PC-3 (cell line): ENCODE measurements around the gene MCHR1. TPM values are rescaled to one million over a fixed set of nuclear protein-coding genes. Genes with fewer than 3 reads are reported as not detected.

Source experiments
- ATAC-seq: fragments of 200-7000 bp; cut with Tn5 transposase; 2 replicates; pipeline ENCODE4 v1.9.1; 2020; ENCODE audit warnings: mild to moderate bottlenecking, moderate library complexity
- BruUV-seq: library from RNA; stranded (reverse); fragments of 400-500 nt; replicated peaks from 2 replicates; lab custom pipeline; 2021; lab: Mats Ljungman, UMichigan
- CTCF ChIA-PET: fragments of 300-600 bp; sonication (Branson Sonifier 250); formaldehyde crosslinking; loops from one replicate; lab custom pipeline; 2022; ENCODE audit warnings: antibody characterized with exemption; lab: Charles Lee
- POLR2A ChIA-PET: fragments of 300-600 bp; sonication (Branson Sonifier 250); formaldehyde crosslinking; loops from one replicate; lab custom pipeline; 2022; ENCODE audit warnings: antibody characterized with exemption; ENCODE audit not compliant: unreplicated experiment; lab: Charles Lee
- DNase-seq: peaks from one replicate; pipeline ENCODE4 v3.0.0-alpha.2; 2015
- H2AFZ ChIP-seq: fragments of 300-600 bp; sonication (generic); 2 replicates; pipeline ENCODE4 v1.6.0; 2016; ENCODE audit warnings: antibody characterized with exemption, low read length
- H3F3A ChIP-seq: fragments of 300-600 bp; sonication (generic); one replicate; pipeline ENCODE4 v1.6.0; 2017; ENCODE audit warnings: antibody characterized with exemption, low read length, control low read depth, mild to moderate bottlenecking; ENCODE audit not compliant: unreplicated experiment
- H3K27ac ChIP-seq: fragments of 300-600 bp; sonication (generic); 2 replicates; pipeline ENCODE4 v1.5.1; 2016; ENCODE audit warnings: mild to moderate bottlenecking, low read length
- H3K27me3 ChIP-seq: fragments of 300-600 bp; sonication (generic); 2 replicates; pipeline ENCODE4 v1.6.1; 2016; ENCODE audit warnings: low read length, mixed read lengths
- H3K36me3 ChIP-seq: fragments of 300-600 bp; sonication (generic); 2 replicates; pipeline ENCODE4 v1.6.1; 2016; ENCODE audit warnings: low read depth, mixed run types, low read length, mixed read lengths
- H3K4me1 ChIP-seq: fragments of 300-600 bp; sonication (generic); 2 replicates; pipeline ENCODE4 v1.5.1; 2016; ENCODE audit warnings: low read length; ENCODE audit not compliant: insufficient read depth
- H3K4me2 ChIP-seq: fragments of 300-600 bp; sonication (generic); 2 replicates; pipeline ENCODE4 v1.6.0; 2016; ENCODE audit warnings: low read length
- H3K4me3 ChIP-seq: fragments of 300-600 bp; sonication (generic); 2 replicates; pipeline ENCODE4 v1.5.1; 2016; ENCODE audit warnings: mild to moderate bottlenecking, low read length, mixed read lengths
- H3K79me2 ChIP-seq: fragments of 300-600 bp; sonication (generic); 2 replicates; pipeline ENCODE4 v1.6.1; 2017; ENCODE audit warnings: low read length, mixed read lengths
- H3K9ac ChIP-seq: fragments of 300-600 bp; sonication (generic); 2 replicates; pipeline ENCODE4 v1.6.0; 2016; ENCODE audit warnings: mild to moderate bottlenecking, low read length
- H3K9me2 ChIP-seq: fragments of 300-600 bp; sonication (generic); replicated peaks from 2 replicates; pipeline ENCODE4 v1.6.1; 2016; ENCODE audit warnings: mixed run types, low read length, mixed read lengths
- H3K9me3 ChIP-seq: fragments of 300-600 bp; sonication (generic); 2 replicates; pipeline ENCODE4 v1.6.1; 2016; ENCODE audit warnings: low read length, mixed read lengths
- H4K20me1 ChIP-seq: fragments of 300-600 bp; sonication (generic); 2 replicates; pipeline ENCODE4 v1.6.1; 2016; ENCODE audit warnings: low read length, mixed read lengths
- EZH2 ChIP-seq: fragments of 300-600 bp; sonication (generic); IDR thresholded peaks from one replicate; pipeline ENCODE4 v1.6.1; 2017; ENCODE audit warnings: antibody characterized with exemption, mild to moderate bottlenecking, low read length; ENCODE audit not compliant: unreplicated experiment
- EZH2phosphoT487 ChIP-seq: fragments of 300-600 bp; sonication (generic); IDR thresholded peaks from 2 replicates; pipeline ENCODE4 v1.6.1; 2018; ENCODE audit warnings: mild to moderate bottlenecking, antibody characterized with exemption, low read length, borderline replicate concordance
- intact Hi-C: fragments of 100-400 bp; cut with micrococcal nuclease; formaldehyde crosslinking; loops from 2 replicates; pipeline ENCODE4 v1.9.0; 2023
- total RNA-seq: library from RNA; depleted of rRNA; stranded (reverse); fragments of >200 nt; gene quantifications from 2 replicates; pipeline ENCODE4 v1.2.3, GENCODE V29; 2014
- TF ChIP-seq, protein P1 (sequence below): fragments of 300-600 bp; sonication (generic); conservative IDR thresholded peaks from 2 replicates; pipeline ENCODE4 v1.5.1; 2017; ENCODE audit warnings: antibody characterized with exemption, low read depth, mild to moderate bottlenecking, low read length

MCHR1 gene
- total RNA-seq, 1 experiment from 2014 or later = not detected

DNA sequence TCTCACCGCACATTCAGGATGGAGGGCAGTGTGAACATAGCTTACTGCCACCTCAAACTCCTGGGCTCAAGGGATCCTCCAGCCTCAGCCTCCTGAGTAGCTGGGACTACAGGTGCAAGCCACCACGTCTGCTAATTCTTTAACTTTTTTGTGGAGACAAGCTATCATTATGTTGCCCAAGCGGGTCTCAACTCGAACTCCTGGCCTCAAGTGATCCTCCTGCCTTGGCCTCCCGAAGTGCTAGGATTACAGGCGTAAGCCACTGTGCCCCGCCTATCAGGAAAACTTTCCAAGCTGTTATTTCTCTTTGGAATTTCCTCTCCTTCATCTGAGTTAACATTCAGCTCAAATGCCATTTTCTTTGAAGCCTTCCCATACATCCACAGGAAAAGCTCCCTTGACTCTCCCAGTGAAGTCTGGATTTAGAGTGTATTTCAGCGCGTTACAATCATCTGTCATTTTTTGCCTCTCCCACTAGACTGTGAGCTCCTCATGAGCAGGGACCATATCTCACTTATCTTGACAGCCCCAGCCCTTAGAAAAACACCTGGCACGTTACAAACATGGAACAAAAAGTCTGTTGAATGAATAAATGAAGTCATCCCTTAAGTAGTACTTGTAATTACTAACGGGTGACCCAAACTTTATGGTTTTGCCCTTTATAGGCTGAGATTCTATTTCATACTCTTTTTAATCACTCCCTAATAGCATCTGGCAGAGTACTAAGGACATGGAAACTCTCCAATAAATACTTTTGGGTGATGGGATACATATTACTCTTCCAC is 45.0 kb upstream of the MCHR1 start:
- no peak for DNase-seq
- Histone ChIP-seq H3K4me3 (peak overlapping the region; percentile 74), H3K9me2 (no peaks in the 10 kb centered on the region), H3K4me2 (peak overlapping the region; percentile 76), H3K27ac (no peak overlapping the region), H3K36me3 (no peaks in the 10 kb centered on the region), H3F3A (no peaks in the 10 kb centered on the region), H3K9me3 (no peaks in the 10 kb centered on the region), H2AFZ (no peak overlapping the region), H3K79me2 (peaks cover 72% of the 10 kb centered on the region), H4K20me1 (peaks cover 26% of the 10 kb centered on the region), H3K4me1 (peaks cover 20% of the 10 kb centered on the region), H3K9ac (no peak overlapping the region), H3K27me3 (no peaks in the 10 kb centered on the region)
- no TSS peak for BruUV-seq
- ChIA-PET CTCF (no interaction called here), POLR2A (interaction anchor here (0.6 kb wide), 2 partner anchors 10 to 222 kb away, joined by 3 read pairs; partner anchors contain the start of genes ST13 and XPNPEP3)
- intact Hi-C loops = no loop called here
- no peak for TF ChIP-seq EZH2
- TF ChIP-seq, protein P1, sequence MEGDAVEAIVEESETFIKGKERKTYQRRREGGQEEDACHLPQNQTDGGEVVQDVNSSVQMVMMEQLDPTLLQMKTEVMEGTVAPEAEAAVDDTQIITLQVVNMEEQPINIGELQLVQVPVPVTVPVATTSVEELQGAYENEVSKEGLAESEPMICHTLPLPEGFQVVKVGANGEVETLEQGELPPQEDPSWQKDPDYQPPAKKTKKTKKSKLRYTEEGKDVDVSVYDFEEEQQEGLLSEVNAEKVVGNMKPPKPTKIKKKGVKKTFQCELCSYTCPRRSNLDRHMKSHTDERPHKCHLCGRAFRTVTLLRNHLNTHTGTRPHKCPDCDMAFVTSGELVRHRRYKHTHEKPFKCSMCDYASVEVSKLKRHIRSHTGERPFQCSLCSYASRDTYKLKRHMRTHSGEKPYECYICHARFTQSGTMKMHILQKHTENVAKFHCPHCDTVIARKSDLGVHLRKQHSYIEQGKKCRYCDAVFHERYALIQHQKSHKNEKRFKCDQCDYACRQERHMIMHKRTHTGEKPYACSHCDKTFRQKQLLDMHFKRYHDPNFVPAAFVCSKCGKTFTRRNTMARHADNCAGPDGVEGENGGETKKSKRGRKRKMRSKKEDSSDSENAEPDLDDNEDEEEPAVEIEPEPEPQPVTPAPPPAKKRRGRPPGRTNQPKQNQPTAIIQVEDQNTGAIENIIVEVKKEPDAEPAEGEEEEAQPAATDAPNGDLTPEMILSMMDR = no peak
- TF ChIP-seq EZH2phosphoT487 = no peak
- no peak for ATAC-seq

DNA sequence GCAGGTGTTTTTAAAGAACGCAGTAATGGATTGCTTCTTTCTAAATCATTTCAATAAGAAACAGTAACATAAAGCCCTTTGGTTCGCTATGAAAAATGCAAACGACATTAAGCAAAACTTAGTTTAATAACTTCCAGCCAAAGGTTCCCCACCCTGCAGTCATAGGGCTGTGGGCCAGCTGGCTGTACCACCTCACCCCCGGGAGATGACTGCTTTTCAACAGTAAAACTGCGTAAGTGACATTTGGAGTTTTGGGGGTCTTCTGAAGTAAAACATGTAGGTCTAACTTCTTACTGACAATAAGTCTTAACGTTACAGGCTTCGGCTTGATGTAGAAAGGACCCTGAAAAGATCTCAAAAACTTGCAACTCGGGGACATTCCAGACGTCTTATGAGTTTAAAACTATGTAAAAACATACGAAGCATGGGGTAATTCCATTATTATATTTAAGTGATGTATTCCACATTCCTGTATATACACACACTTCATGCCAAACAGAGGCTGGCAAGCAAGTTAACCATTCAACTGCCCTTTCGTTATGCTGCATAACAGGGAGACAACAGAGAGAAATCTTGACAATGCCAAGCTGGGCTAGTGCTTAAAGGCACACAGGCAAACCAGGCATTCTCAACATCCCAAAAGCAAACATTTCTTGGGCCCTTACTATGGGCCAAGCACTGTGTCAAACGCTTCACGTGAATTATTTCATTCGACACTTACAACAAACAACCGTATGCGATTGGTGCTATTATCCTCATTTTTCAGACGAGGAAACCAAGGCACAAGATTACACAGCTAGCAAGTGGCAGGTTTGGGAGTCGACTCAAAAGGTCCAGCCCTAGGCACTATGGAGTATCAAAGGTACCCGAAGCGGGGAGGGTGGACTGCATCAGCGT is 44.0 kb upstream of the MCHR1 start:
- DNase-seq (no peak), ATAC-seq (no peak)
- Histone ChIP-seq H3K27ac (no peak overlapping the region), H3K27me3 (no peaks in the 10 kb centered on the region), H3K9me2 (no peaks in the 10 kb centered on the region), H3K4me2 (peak overlapping the region; percentile 76), H4K20me1 (peaks cover 26% of the 10 kb centered on the region), H3K4me3 (peak overlapping the region; percentile 74), H3K9me3 (no peaks in the 10 kb centered on the region), H3K79me2 (peaks cover 62% of the 10 kb centered on the region), H3K36me3 (no peaks in the 10 kb centered on the region), H3K9ac (peak overlapping the region; percentile 75), H3K4me1 (peaks cover 20% of the 10 kb centered on the region), H2AFZ (no peak overlapping the region), H3F3A (no peaks in the 10 kb centered on the region)
- intact Hi-C loops = no loop called here
- ChIA-PET POLR2A (interaction anchor here (0.6 kb wide), 1 partner anchor 221 kb away, joined by 3 read pairs; the partner anchor contains the start of genes ST13 and XPNPEP3), CTCF (interaction anchor here (0.6 kb wide), 1 partner anchor 178 kb away, joined by 3 read pairs; no protein-coding TSS in a partner anchor)
- BruUV-seq = TSS peak; percentile 49
- TF ChIP-seq EZH2 = no peak
- TF ChIP-seq, protein P1 = no peak
- TF ChIP-seq EZH2phosphoT487 = no peak
